Glutamatergic neuron (in vitro differentiated cells): ENCODE measurements around the gene TNPO1. TPM values are rescaled to one million over a fixed set of nuclear protein-coding genes. Genes with fewer than 3 reads are reported as not detected.
A peak's percentile ranks its signal among the peaks of the same experiment; 100 is the strongest.

Experiments used
- DNase-seq: peaks from one replicate; pipeline ENCODE4 v3.0.0; 2022
- H3K27ac Mint-ChIP-seq: one replicate; pipeline ENCODE4 v1.8.0; 2020; ENCODE audit warnings: mild to moderate bottlenecking, mixed read lengths, inconsistent platforms; ENCODE audit not compliant: unreplicated experiment
- H3K27me3 Mint-ChIP-seq: one replicate; pipeline ENCODE4 v1.8.0; 2020; ENCODE audit warnings: mild to moderate bottlenecking, moderate library complexity, mixed read lengths, inconsistent platforms; ENCODE audit not compliant: unreplicated experiment
- H3K36me3 Mint-ChIP-seq: one replicate; pipeline ENCODE4 v1.8.0; 2020; ENCODE audit warnings: mild to moderate bottlenecking, mixed read lengths, inconsistent platforms; ENCODE audit not compliant: unreplicated experiment
- H3K4me1 Mint-ChIP-seq: one replicate; pipeline ENCODE4 v1.8.0; 2020; ENCODE audit warnings: mild to moderate bottlenecking, low read depth, mixed read lengths, inconsistent platforms; ENCODE audit not compliant: unreplicated experiment
- H3K4me3 Mint-ChIP-seq: one replicate; pipeline ENCODE4 v1.8.0; 2020; ENCODE audit warnings: mild to moderate bottlenecking, mixed read lengths, inconsistent platforms; ENCODE audit not compliant: unreplicated experiment
- H3K9me3 Mint-ChIP-seq: one replicate; pipeline ENCODE4 v1.8.0; 2020; ENCODE audit warnings: mild to moderate bottlenecking, moderate library complexity, mixed read lengths, inconsistent platforms; ENCODE audit not compliant: unreplicated experiment
- total RNA-seq: library from RNA; stranded (reverse); fragmentation: NEBNext Ultra II Directional; extraction: Animal tissue kit (Norgen Biotek cat#: 25700); gene quantifications from one replicate; pipeline ENCODE4 v1.2.1, GENCODE V29; 2021; ENCODE audit not compliant: unreplicated experiment
- TF ChIP-seq, protein P1 (sequence below): fragments of 200-600 bp; sonication (generic); IDR thresholded peaks from one replicate; pipeline ENCODE4 v1.5.0; 2021; ENCODE audit not compliant: partially characterized antibody, unreplicated experiment

The TNPO1 gene
- total RNA-seq, 1 donor from 2014 or later, result 289 TPM

DNA sequence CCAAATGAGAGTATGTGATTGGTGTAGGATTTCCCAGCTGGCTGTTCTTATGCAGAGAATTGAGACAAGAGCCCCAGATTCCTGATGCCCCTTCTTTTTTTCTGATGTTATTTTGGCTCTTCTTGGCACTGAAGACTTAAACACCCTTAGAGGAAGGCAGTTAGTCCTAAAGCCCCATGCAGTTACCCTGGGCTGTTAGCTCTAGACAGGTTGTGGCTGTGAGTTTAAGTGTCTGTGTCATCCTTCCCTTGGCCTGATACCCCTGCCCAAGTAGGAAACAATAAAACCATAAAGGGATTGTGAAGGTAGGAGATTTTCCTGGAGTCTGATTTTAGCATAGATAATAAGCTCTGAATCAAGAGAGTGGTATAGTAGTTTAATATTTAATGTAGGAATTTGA is 13.2 kb downstream of the TNPO1 start:
- Mint-ChIP-seq H3K4me1 (peaks cover 27% of the 10 kb centered on the region), H3K27me3 (no peaks in the 10 kb centered on the region), H3K36me3 (no peaks in the 10 kb centered on the region), H3K27ac (no peak overlapping the region), H3K4me3 (peak overlapping the region; percentile 34), H3K9me3 (no peaks in the 10 kb centered on the region)
- TF ChIP-seq, protein P1, sequence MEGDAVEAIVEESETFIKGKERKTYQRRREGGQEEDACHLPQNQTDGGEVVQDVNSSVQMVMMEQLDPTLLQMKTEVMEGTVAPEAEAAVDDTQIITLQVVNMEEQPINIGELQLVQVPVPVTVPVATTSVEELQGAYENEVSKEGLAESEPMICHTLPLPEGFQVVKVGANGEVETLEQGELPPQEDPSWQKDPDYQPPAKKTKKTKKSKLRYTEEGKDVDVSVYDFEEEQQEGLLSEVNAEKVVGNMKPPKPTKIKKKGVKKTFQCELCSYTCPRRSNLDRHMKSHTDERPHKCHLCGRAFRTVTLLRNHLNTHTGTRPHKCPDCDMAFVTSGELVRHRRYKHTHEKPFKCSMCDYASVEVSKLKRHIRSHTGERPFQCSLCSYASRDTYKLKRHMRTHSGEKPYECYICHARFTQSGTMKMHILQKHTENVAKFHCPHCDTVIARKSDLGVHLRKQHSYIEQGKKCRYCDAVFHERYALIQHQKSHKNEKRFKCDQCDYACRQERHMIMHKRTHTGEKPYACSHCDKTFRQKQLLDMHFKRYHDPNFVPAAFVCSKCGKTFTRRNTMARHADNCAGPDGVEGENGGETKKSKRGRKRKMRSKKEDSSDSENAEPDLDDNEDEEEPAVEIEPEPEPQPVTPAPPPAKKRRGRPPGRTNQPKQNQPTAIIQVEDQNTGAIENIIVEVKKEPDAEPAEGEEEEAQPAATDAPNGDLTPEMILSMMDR, result no peak
- DNase-seq, result no peak

DNA sequence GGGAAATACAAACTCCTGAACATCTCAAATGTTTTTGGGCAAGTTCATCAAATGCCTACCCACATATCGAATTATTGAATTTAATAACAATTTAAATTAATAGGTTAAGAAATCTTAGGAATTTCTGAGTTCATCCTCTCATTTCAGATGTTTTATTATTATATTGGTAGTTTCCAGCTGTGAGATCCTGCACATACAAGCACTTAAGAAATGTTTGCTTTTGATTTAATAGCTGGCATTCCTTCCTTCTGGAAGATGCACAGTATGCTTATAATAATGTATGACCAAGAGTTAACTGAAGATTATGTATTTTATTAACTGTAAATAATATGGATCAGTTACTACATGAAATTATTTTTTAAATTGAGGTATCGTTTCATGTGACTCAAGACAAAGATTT is 13.9 kb downstream of the TNPO1 start:
- Mint-ChIP-seq H3K9me3 (no peaks in the 10 kb centered on the region), H3K36me3 (no peaks in the 10 kb centered on the region), H3K27me3 (no peaks in the 10 kb centered on the region), H3K4me1 (peaks cover 30% of the 10 kb centered on the region), H3K4me3 (no peak overlapping the region), H3K27ac (no peak overlapping the region)
- no peak for DNase-seq
- TF ChIP-seq, protein P1, result no peak

DNA sequence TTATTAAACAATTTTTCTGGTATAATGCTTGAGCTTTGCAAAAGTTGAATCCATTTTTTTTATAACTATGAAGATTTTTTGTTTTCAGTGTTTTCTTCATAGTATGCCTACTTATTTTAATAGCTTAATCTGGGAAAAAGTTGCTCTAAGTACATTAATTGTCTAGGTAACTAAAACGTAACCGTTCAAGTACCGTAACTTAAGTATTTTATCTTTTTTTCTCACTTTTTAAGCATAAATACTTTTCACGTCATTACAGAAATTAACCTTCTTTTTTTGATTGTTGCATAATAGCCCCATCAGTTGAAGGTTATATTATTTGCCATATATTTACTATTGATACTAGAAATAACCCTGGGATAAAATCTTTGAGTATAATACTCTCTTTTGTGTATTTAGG is 15.2 kb downstream of the TNPO1 start:
- DNase-seq, result no peak
- no peaks in the 10 kb centered on the region for H3K9me3 Mint-ChIP-seq
- no peaks in the 10 kb centered on the region for H3K36me3 Mint-ChIP-seq
- H3K27me3 Mint-ChIP-seq, result no peaks in the 10 kb centered on the region
- no peak overlapping the region for H3K4me3 Mint-ChIP-seq
- peaks cover 36% of the 10 kb centered on the region for H3K4me1 Mint-ChIP-seq
- no peak overlapping the region for H3K27ac Mint-ChIP-seq
- TF ChIP-seq, protein P1, result no peak

DNA sequence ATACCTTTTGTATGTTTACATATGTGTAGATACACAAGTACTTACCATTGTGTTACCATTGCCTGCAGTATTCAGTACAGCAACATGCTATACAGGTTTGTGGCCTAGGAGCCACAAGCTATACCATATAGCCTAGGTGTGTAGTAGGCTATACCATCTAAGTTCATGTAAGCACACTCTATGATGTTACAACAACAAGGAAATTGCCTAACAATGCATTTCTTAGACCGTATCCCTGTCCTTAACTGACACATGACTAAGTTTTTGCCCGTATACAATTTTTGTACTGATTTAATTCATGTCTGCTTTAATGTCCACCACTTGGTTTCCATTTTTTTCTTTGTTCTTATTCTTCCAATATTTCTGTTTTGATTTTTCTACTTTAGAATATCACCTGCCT is 18.5 kb downstream of the TNPO1 start:
- Mint-ChIP-seq H3K27ac (no peak overlapping the region), H3K36me3 (no peaks in the 10 kb centered on the region), H3K4me1 (peaks cover 32% of the 10 kb centered on the region), H3K4me3 (no peak overlapping the region), H3K27me3 (no peaks in the 10 kb centered on the region), H3K9me3 (no peaks in the 10 kb centered on the region)
- TF ChIP-seq, protein P1, result no peak
- no peak for DNase-seq

DNA sequence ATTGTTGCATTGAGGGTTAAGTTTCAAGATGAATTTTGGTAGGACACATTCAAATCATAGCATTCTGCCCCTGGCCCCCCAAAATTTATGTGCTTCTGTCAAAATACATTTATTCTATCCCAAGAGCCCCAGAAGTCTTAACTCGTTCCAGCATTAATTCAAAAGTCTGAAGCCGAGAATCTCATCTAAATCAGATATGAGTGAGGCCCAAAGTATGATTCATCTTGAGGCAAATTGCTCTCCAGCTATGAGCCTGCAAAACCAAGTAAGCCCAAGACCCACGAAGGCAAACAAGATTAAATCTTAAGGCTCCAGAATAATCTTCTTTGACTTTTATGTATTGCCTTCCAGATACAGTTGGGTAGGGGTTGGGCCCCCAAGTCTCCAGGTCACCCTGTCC is 19.2 kb downstream of the TNPO1 start:
- no peak for DNase-seq
- H3K4me1 Mint-ChIP-seq, result peaks cover 31% of the 10 kb centered on the region
- H3K36me3 Mint-ChIP-seq, result no peaks in the 10 kb centered on the region
- no peak overlapping the region for H3K27ac Mint-ChIP-seq
- no peaks in the 10 kb centered on the region for H3K9me3 Mint-ChIP-seq
- H3K4me3 Mint-ChIP-seq, result no peak overlapping the region
- H3K27me3 Mint-ChIP-seq, result no peaks in the 10 kb centered on the region
- TF ChIP-seq, protein P1, result no peak
